HEK293 (cell line): Measurements from ENCODE around the gene DNAJC22.

ENCODE experiments used
- CTCF ChIA-PET: fragments of 350-600 bp; formaldehyde crosslinking; extraction: SDS; loops from one replicate; lab custom pipeline; 2021; ENCODE audit warnings: antibody characterized with exemption; lab: Yijun Ruan, JAX
- POLR2A ChIA-PET: fragments of 300-600 bp; formaldehyde crosslinking; extraction: SDS; loops from one replicate; lab custom pipeline; 2020; ENCODE audit warnings: antibody characterized with exemption, inconsistent platforms; lab: Yijun Ruan, JAX
- H3K27ac ChIP-seq: fragments of 200-500 bp; sonication (Bioruptor generic); 2 replicates; pipeline ENCODE4 v1.5.1; 2014; ENCODE audit warnings: low read depth, low read length, control low read depth, inconsistent platforms; ENCODE audit errors: extremely low read depth
- H3K36me3 ChIP-seq, 2 experiments: fragments of 200-500 bp in 1 of 2; sonication (Bioruptor generic) in 1 of 2; 1 replicate in 1 of 2; 2 replicates in 1 of 2; pipeline ENCODE4 v1.5.1; 2014 to 2017; ENCODE audit warnings: inconsistent platforms in 2 of 2, low read length in 2 of 2; ENCODE audit not compliant: control insufficient read depth in 2 of 2, insufficient read depth in 1 of 2
- H3K4me1 ChIP-seq: fragments of 200-500 bp; sonication (Bioruptor generic); 2 replicates; pipeline ENCODE4 v1.5.1; 2014; ENCODE audit warnings: mild to moderate bottlenecking, low read length, inconsistent platforms; ENCODE audit not compliant: control insufficient read depth, insufficient read depth
- H3K4me3 ChIP-seq: 2 replicates; pipeline ENCODE4 v1.5.1; 2011; ENCODE audit warnings: low read depth, mild to moderate bottlenecking, control low read depth, low read length, moderate library complexity
- H3K9me3 ChIP-seq: fragments of 200-500 bp; sonication (Bioruptor generic); 2 replicates; pipeline ENCODE4 v1.5.1; 2014; ENCODE audit warnings: low read depth, low read length, inconsistent platforms; ENCODE audit not compliant: control insufficient read depth, insufficient read depth
- AEBP2 ChIP-seq: fragments of 450-650 bp; formaldehyde crosslinking; IDR thresholded peaks from 2 replicates; pipeline ENCODE4 v1.5.1; 2016; ENCODE audit warnings: missing biosample characterization, missing genetic modification characterization, borderline replicate concordance
- HOXC10 ChIP-seq: sonication (generic); formaldehyde crosslinking; IDR thresholded peaks from 2 replicates; pipeline ENCODE4 v1.8.1; 2023; ENCODE audit warnings: mild to moderate bottlenecking, missing genetic modification reagents
- HOXD13 ChIP-seq: sonication (generic); formaldehyde crosslinking; IDR thresholded peaks from 2 replicates; pipeline ENCODE4 v1.8.0; 2022; ENCODE audit warnings: missing genetic modification reagents, borderline replicate concordance
- OVOL3 ChIP-seq: fragments of 450-650 bp; formaldehyde crosslinking; IDR thresholded peaks from 2 replicates; pipeline ENCODE4 v1.5.1; 2016; ENCODE audit warnings: missing biosample characterization, missing genetic modification characterization
- PRDM2 ChIP-seq: fragments of 450-650 bp; formaldehyde crosslinking; IDR thresholded peaks from 2 replicates; pipeline ENCODE4 v1.5.1; 2016; ENCODE audit warnings: missing biosample characterization, missing genetic modification characterization, borderline replicate concordance
- SCRT1 ChIP-seq: fragments of 450-650 bp; formaldehyde crosslinking; IDR thresholded peaks from 2 replicates; pipeline ENCODE4 v1.5.1; 2016; ENCODE audit warnings: missing biosample characterization, missing genetic modification characterization, borderline replicate concordance
- ZNF133 ChIP-seq: fragments of 450-650 bp; formaldehyde crosslinking; IDR thresholded peaks from 2 replicates; pipeline ENCODE4 v1.5.1; 2016; ENCODE audit warnings: missing biosample characterization, missing genetic modification characterization
- ZNF211 ChIP-seq: fragments of 450-650 bp; formaldehyde crosslinking; IDR thresholded peaks from 2 replicates; pipeline ENCODE4 v1.5.1; 2016; ENCODE audit warnings: low read depth, missing biosample characterization, missing genetic modification characterization
- ZNF274 ChIP-seq, 2 experiments: fragments of 200-500 bp in 1 of 2; fragments of 450-650 bp in 1 of 2; sonication (Bioruptor generic) in 1 of 2; formaldehyde crosslinking in 1 of 2; IDR thresholded peaks; 2 replicates each; pipeline versions ENCODE4 v1.5.1 to v1.6.1; 2014 to 2016; ENCODE audit warnings: borderline replicate concordance in 1 of 2, inconsistent platforms in 1 of 2, low read length in 1 of 2, missing biosample characterization in 1 of 2, missing genetic modification characterization in 1 of 2
- ZNF513 ChIP-seq: fragments of 450-650 bp; IDR thresholded peaks from 2 replicates; pipeline ENCODE4 v1.5.1; 2018; ENCODE audit warnings: missing biosample characterization, missing genetic modification characterization
- ZSCAN30 ChIP-seq: fragments of 450-650 bp; IDR thresholded peaks from 2 replicates; pipeline ENCODE4 v1.5.1; 2018; ENCODE audit warnings: missing biosample characterization, mild to moderate bottlenecking, missing genetic modification characterization, moderate library complexity
- TF ChIP-seq, protein P1 (sequence below): fragments of 450-650 bp; formaldehyde crosslinking; IDR thresholded peaks from 2 replicates; pipeline ENCODE4 v1.5.1; 2016; ENCODE audit warnings: missing biosample characterization, missing genetic modification characterization
- TF ChIP-seq, protein P2 (sequence below): fragments of 450-650 bp; formaldehyde crosslinking; IDR thresholded peaks from 2 replicates; pipeline ENCODE4 v1.5.1; 2016; ENCODE audit warnings: missing biosample characterization, missing genetic modification characterization, low read depth

DNAJC22 gene

GRCh38 chr12:49358483-49359141, 11.9 kb downstream of the DNAJC22 start (continued):
- TF ChIP-seq PRDM2 (tag by site-specific recombination) = no peak
- TF ChIP-seq, protein P1, sequence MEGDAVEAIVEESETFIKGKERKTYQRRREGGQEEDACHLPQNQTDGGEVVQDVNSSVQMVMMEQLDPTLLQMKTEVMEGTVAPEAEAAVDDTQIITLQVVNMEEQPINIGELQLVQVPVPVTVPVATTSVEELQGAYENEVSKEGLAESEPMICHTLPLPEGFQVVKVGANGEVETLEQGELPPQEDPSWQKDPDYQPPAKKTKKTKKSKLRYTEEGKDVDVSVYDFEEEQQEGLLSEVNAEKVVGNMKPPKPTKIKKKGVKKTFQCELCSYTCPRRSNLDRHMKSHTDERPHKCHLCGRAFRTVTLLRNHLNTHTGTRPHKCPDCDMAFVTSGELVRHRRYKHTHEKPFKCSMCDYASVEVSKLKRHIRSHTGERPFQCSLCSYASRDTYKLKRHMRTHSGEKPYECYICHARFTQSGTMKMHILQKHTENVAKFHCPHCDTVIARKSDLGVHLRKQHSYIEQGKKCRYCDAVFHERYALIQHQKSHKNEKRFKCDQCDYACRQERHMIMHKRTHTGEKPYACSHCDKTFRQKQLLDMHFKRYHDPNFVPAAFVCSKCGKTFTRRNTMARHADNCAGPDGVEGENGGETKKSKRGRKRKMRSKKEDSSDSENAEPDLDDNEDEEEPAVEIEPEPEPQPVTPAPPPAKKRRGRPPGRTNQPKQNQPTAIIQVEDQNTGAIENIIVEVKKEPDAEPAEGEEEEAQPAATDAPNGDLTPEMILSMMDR (tag by site-specific recombination) = peak; percentile 78
- TF ChIP-seq, all 188 proteins: peak for 13

GRCh38 chr12:49359671-49360070, 13.0 kb downstream of the DNAJC22 start:
- no peaks in the 10 kb centered on the region for H3K4me1 ChIP-seq
- no peaks in the 10 kb centered on the region for H3K9me3 ChIP-seq
- no peaks in the 10 kb centered on the region for H3K36me3 ChIP-seq
- TF ChIP-seq, protein P2, sequence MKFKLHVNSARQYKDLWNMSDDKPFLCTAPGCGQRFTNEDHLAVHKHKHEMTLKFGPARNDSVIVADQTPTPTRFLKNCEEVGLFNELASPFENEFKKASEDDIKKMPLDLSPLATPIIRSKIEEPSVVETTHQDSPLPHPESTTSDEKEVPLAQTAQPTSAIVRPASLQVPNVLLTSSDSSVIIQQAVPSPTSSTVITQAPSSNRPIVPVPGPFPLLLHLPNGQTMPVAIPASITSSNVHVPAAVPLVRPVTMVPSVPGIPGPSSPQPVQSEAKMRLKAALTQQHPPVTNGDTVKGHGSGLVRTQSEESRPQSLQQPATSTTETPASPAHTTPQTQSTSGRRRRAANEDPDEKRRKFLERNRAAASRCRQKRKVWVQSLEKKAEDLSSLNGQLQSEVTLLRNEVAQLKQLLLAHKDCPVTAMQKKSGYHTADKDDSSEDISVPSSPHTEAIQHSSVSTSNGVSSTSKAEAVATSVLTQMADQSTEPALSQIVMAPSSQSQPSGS (tag by site-specific recombination) = no peak
- H3K4me3 ChIP-seq = no peak overlapping the region
- ChIA-PET CTCF (interaction anchor here (0.9 to 11.9 kb wide), 21 partner anchors 7 to 297 kb away, joined by 3 to 517 read pairs (median 22); partner anchors contain the start of genes C1QL4, DNAJC22, PRPH and SPATS2), POLR2A (interaction anchor here (1.8 kb wide), 1 partner anchor 224 kb away, joined by 4 read pairs; no protein-coding TSS in a partner anchor)
- H3K27ac ChIP-seq = no peak overlapping the region

GRCh38 chr12:49362077-49362476, 15.4 kb downstream of the DNAJC22 start:
- CTCF ChIA-PET = interaction anchor here (0.8 to 11.9 kb wide), 11 partner anchors 9 to 232 kb away, joined by 3 to 517 read pairs (median 6); partner anchors contain the start of gene PRPH
- H3K27ac ChIP-seq = no peak overlapping the region
- TF ChIP-seq, protein P2 (tag by site-specific recombination) = no peak
- TF ChIP-seq OVOL3 (tag by site-specific recombination) (no peak), ZNF513 (tag by site-specific recombination) (no peak), HOXD13 (CRISPR knock-in tag) (no peak), ZNF274 (IDR thresholded peaks at IDR 0.05; ENCODE audit: low read length) (no peak), ZNF274 (tag by site-specific recombination; IDR thresholded peaks at IDR 0.05; ENCODE audit: borderline replicate concordance) (no peak), HOXC10 (CRISPR knock-in tag) (no peak), ZNF133 (tag by site-specific recombination) (no peak), AEBP2 (no peak), ZSCAN30 (tag by site-specific recombination) (no peak), ZNF211 (tag by site-specific recombination) (no peak), SCRT1 (tag by site-specific recombination) (no peak)
- TF ChIP-seq, all 188 proteins: peak for 0
- H3K9me3 ChIP-seq = no peaks in the 10 kb centered on the region
- H3K36me3 ChIP-seq = no peaks in the 10 kb centered on the region
- H3K4me1 ChIP-seq = peaks cover 2% of the 10 kb centered on the region; the same call in 1 of the 2 replicates
- no peak overlapping the region for H3K4me3 ChIP-seq
- POLR2A ChIA-PET = interaction anchor here (0.6 kb wide), 1 partner anchor 437 kb away, joined by 3 read pairs; no protein-coding TSS in a partner anchor
